22Rv1 (cell line): ENCODE measurements around the gene NRCAM.

Experiments used
- ZFX ChIP-seq: fragments of 450-650 bp; IDR thresholded peaks from 2 replicates; pipeline ENCODE4 v1.6.1; 2017; ENCODE audit warnings: antibody characterized with exemption, borderline replicate concordance
- TF ChIP-seq, protein P1 (sequence below): fragments of 450-650 bp; IDR thresholded peaks from 2 replicates; pipeline ENCODE4 v1.5.1; 2017; ENCODE audit warnings: mild to moderate bottlenecking

GRCh38 chr7:108296911-108297310 is 159.3 kb downstream of the NRCAM start:
- TF ChIP-seq, protein P1, sequence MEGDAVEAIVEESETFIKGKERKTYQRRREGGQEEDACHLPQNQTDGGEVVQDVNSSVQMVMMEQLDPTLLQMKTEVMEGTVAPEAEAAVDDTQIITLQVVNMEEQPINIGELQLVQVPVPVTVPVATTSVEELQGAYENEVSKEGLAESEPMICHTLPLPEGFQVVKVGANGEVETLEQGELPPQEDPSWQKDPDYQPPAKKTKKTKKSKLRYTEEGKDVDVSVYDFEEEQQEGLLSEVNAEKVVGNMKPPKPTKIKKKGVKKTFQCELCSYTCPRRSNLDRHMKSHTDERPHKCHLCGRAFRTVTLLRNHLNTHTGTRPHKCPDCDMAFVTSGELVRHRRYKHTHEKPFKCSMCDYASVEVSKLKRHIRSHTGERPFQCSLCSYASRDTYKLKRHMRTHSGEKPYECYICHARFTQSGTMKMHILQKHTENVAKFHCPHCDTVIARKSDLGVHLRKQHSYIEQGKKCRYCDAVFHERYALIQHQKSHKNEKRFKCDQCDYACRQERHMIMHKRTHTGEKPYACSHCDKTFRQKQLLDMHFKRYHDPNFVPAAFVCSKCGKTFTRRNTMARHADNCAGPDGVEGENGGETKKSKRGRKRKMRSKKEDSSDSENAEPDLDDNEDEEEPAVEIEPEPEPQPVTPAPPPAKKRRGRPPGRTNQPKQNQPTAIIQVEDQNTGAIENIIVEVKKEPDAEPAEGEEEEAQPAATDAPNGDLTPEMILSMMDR, result no peak
- TF ChIP-seq ZFX, result no peak
